ENCODE results near the gene MRPL16. TPM values are rescaled to one million over a fixed set of nuclear protein-coding genes. Genes with fewer than 3 reads are reported as not detected.

MRPL16 gene
- total and polyA plus RNA-seq, 12 donors = 47.5 to 143 (median 74.1) TPM

DNA sequence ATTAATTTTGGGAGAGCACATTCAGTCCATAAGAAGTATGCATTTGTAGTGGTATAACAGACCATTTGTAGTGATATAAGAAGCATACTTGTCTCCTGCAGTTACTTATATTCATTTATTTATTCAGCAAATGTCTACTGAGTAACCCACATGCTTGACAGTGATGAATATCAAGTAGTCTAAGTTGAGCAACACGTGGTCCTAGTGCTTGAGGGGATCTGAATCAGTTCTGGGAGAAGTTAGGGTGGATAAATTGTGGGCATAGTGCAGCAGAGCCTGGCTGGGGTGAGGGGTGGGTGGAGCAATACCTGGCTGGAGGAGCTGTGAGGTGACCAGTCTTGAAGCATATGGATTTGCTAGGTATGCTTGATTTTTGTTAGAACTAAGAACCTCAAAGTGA, 31.1 kb downstream of the MRPL16 start:
- TF ChIP-seq CTCF (IDR thresholded peaks at IDR 0.05) = no peak
- no peak for TF ChIP-seq POLR2A (IDR thresholded peaks at IDR 0.05)
- no peak overlapping the region for H3K27ac ChIP-seq
- no peaks in the 10 kb centered on the region for H3K27me3 ChIP-seq
- peaks cover 0 to 7% of the 10 kb centered on the region in 2 donors for H3K36me3 ChIP-seq (replicated peaks in 1 of 2)
- no peaks in the 10 kb centered on the region for H3K9me3 ChIP-seq (replicated peaks in 1 of 3)
- H3K4me1 ChIP-seq (replicated peaks in 1 of 2) = peaks cover 24 to 29% of the 10 kb centered on the region in 2 donors
- 33 to 62% (median 51%) methylated on average over 1 of the region's 1 CpG for WGBS, 4 donors
- H3K4me3 ChIP-seq = no peak overlapping the region
- DNase-seq = no peak
- intact Hi-C loops (cut with DNase I) = no loop called here

- Histone ChIP-seq H3K4me3 (no peak overlapping the region), H3K4me1 (replicated peaks in 1 of 2) (peaks cover 24 to 29% of the 10 kb centered on the region in 2 donors), H3K36me3 (replicated peaks in 1 of 2) (peaks cover 0 to 20% of the 10 kb centered on the region in 2 donors), H3K27me3 (no peaks in the 10 kb centered on the region), H3K9me3 (replicated peaks in 1 of 3) (no peaks in the 10 kb centered on the region), H3K27ac (peak overlapping the region in 3 of 5 donors; percentile 10 to 68 (median 24))
- no peak for TF ChIP-seq POLR2A (IDR thresholded peaks at IDR 0.05)
- no peak for TF ChIP-seq CTCF (IDR thresholded peaks at IDR 0.05)
- DNase-seq = peak; percentile 46 to 83 (median 73)
- WGBS, 4 donors = 89 to 97% (median 93%) methylated on average over 2 of the region's 2 CpGs
- intact Hi-C loops (cut with DNase I) = no loop called here
These were observed 32.5 kb downstream of the MRPL16 start for GRCh38 chr11:59778122-59778521.

DNA sequence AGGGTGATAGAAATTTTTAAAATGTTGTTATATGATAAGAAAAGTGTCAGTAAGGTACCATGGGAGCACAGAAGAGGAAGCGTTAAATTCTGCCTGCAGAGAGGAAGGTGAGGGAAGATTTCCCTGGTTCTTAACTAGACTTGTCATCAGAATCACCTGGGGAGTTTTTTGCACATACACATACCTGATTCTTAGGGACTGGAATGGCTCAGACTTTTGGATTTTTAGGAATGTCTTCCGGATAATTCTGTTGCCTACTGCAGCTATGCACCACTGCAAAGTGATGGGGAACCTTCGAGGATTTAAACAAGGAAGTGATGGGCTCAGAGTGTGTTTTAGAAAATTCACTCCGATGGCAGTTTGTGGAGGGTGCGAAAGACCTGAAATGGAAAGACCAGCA, 33.5 kb downstream of the MRPL16 start:
- Histone ChIP-seq H3K36me3 (replicated peaks in 1 of 2) (peaks cover 0 to 22% of the 10 kb centered on the region in 2 donors), H3K27ac (peak overlapping the region in 4 of 5 donors; percentile 43 to 68 (median 62)), H3K4me3 (no peak overlapping the region), H3K9me3 (replicated peaks in 1 of 3) (no peaks in the 10 kb centered on the region), H3K27me3 (no peaks in the 10 kb centered on the region), H3K4me1 (replicated peaks in 1 of 2) (peaks cover 24 to 29% of the 10 kb centered on the region in 2 donors)
- TF ChIP-seq POLR2A (IDR thresholded peaks at IDR 0.05) (no peak), CTCF (IDR thresholded peaks at IDR 0.05) (no peak)
- WGBS, 4 donors = 81 to 86% (median 84%) methylated on average over 5 of the region's 5 CpGs
- intact Hi-C loops (cut with DNase I) = no loop called here
- no peak for DNase-seq

GRCh38 chr11:59776210-59777066, 34.1 kb downstream of the MRPL16 start:
- peaks cover 0 to 22% of the 10 kb centered on the region in 2 donors for H3K36me3 ChIP-seq (replicated peaks in 1 of 2)

More at GRCh38 chr11:59776210-59777066, 34.1 kb downstream of the MRPL16 start:
- WGBS, 4 donors = 53 to 64% (median 60%) methylated on average over 5 of the region's 5 CpGs
- Histone ChIP-seq H3K27ac (peak overlapping the region in 4 of 5 donors; percentile 43 to 68 (median 62)), H3K27me3 (no peaks in the 10 kb centered on the region), H3K4me3 (no peak overlapping the region), H3K9me3 (replicated peaks in 1 of 3) (no peaks in the 10 kb centered on the region), H3K4me1 (replicated peaks in 1 of 2) (peaks cover 24 to 33% of the 10 kb centered on the region in 2 donors)
- peak in 5 of 7 donors; percentile 45 to 56 (median 52) for DNase-seq
- no peak for TF ChIP-seq CTCF (IDR thresholded peaks at IDR 0.05)
- TF ChIP-seq POLR2A (IDR thresholded peaks at IDR 0.05) = peak in 1 of 2 donors; percentile 20
- intact Hi-C loops (cut with DNase I) = no loop called here

All from adrenal gland (tissue), 12 donors.